ENCODE measurements around the gene EXOC4. TPM values are rescaled to one million over a fixed set of nuclear protein-coding genes. Genes with fewer than 3 reads are reported as not detected.

EXOC4 gene
- total RNA-seq, 1 experiment from 2014 or later: 71.0 TPM

- BruUV-seq (replicated peaks): no TSS peak
- CTCF ChIA-PET: no interaction called here
- Histone ChIP-seq H3K27me3 (ENCODE audit: control insufficient read depth, insufficient read depth, low read length) (no peaks in the 10 kb centered on the region), H3K9me3 (ENCODE audit: control insufficient read depth, insufficient read depth, low read depth, low read length) (no peaks in the 10 kb centered on the region), H3K4me3 (ENCODE audit: low read depth in 2 of 2, low read length in 2 of 2) (no peak overlapping the region), H3K4me1 (ENCODE audit: control insufficient read depth, insufficient read depth, low read length) (no peaks in the 10 kb centered on the region), H3K27ac (ENCODE audit: low read length) (no peak overlapping the region), H3K36me3 (ENCODE audit: control insufficient read depth, insufficient read depth, low read length) (no peaks in the 10 kb centered on the region)
- in situ Hi-C loops (cut with HindIII; ENCODE audit: low pct_unique_long_range_greater_than_20kb, low sequenced_read_pairs): no loop called here
- TF ChIP-seq CTCF (IDR thresholded peaks at IDR 0.05) (no peak), SIN3A (IDR thresholded peaks at IDR 0.05; ENCODE audit: borderline replicate concordance, insufficient read depth, low read depth, low read length) (no peak), TCF7L2 (IDR thresholded peaks at IDR 0.05; ENCODE audit: low read depth, low read length) (no peak), POLR2AphosphoS5 (IDR thresholded peaks at IDR 0.05; ENCODE audit: low read depth, low read length) (no peak), REST (IDR thresholded peaks at IDR 0.05; ENCODE audit: insufficient read depth in 1 of 2, low read depth in 2 of 2, low read length in 1 of 2) (no peak)
- DNase-seq (ENCODE audit: low read depth, low spot score) (no peak), ATAC-seq (no peak)
- intact Hi-C loops (cut with micrococcal nuclease; ENCODE audit: unreplicated experiment): no loop called here
- POLR2A ChIA-PET: no interaction called here
These were observed 486.9 kb downstream of the EXOC4 start for GRCh38 chr7:133739817-133740216.

- Histone ChIP-seq H3K9me3 (ENCODE audit: control insufficient read depth, insufficient read depth, low read depth, low read length) (no peaks in the 10 kb centered on the region), H3K27ac (ENCODE audit: low read length) (no peak overlapping the region), H3K36me3 (ENCODE audit: control insufficient read depth, insufficient read depth, low read length) (no peaks in the 10 kb centered on the region), H3K4me3 (ENCODE audit: low read depth in 2 of 2, low read length in 2 of 2) (no peak overlapping the region), H3K27me3 (ENCODE audit: control insufficient read depth, insufficient read depth, low read length) (no peaks in the 10 kb centered on the region), H3K4me1 (ENCODE audit: control insufficient read depth, insufficient read depth, low read length) (no peaks in the 10 kb centered on the region)
- ChIA-PET POLR2A (interaction anchor here (0.6 kb wide), 1 partner anchor 861 kb away, joined by 15 read pairs; no protein-coding TSS in a partner anchor), CTCF (no interaction called here)
- in situ Hi-C loops (cut with HindIII; ENCODE audit: low pct_unique_long_range_greater_than_20kb, low sequenced_read_pairs): no loop called here
- TF ChIP-seq CTCF (IDR thresholded peaks at IDR 0.05): no peak
- TF ChIP-seq TCF7L2 (IDR thresholded peaks at IDR 0.05; ENCODE audit: low read depth, low read length): no peak
- no peak for TF ChIP-seq REST (IDR thresholded peaks at IDR 0.05; ENCODE audit: insufficient read depth in 1 of 2, low read depth in 2 of 2, low read length in 1 of 2)
- no peak for TF ChIP-seq SIN3A (IDR thresholded peaks at IDR 0.05; ENCODE audit: borderline replicate concordance, insufficient read depth, low read depth, low read length)
- no peak for TF ChIP-seq POLR2AphosphoS5 (IDR thresholded peaks at IDR 0.05; ENCODE audit: low read depth, low read length)
- ATAC-seq (no peak), DNase-seq (ENCODE audit: low read depth, low spot score) (no peak)
- intact Hi-C loops (cut with micrococcal nuclease; ENCODE audit: unreplicated experiment): no loop called here
- no TSS peak for BruUV-seq (replicated peaks)
These were observed 488.2 kb downstream of the EXOC4 start for GRCh38 chr7:133741078-133741477.

Measured in Panc1 (cell line).